Caco-2 (cell line): ENCODE measurements around the gene DAO. TPM values are rescaled to one million over a fixed set of nuclear protein-coding genes. Genes with fewer than 3 reads are reported as not detected.

Source experiments
- BruUV-seq: library from RNA; stranded (reverse); fragments of 400-500 nt; replicated peaks from 2 replicates; lab custom pipeline; 2021; lab: Mats Ljungman, UMichigan
- CTCF ChIA-PET: fragments of 300-600 bp; sonication (Branson Sonifier 250); formaldehyde crosslinking; loops from one replicate; lab custom pipeline; 2022; ENCODE audit warnings: antibody characterized with exemption; lab: Charles Lee
- POLR2A ChIA-PET: fragments of 300-600 bp; sonication (Branson Sonifier 250); formaldehyde crosslinking; loops from one replicate; lab custom pipeline; 2022; ENCODE audit warnings: antibody characterized with exemption; lab: Charles Lee
- DNase-seq, 2 experiments: peaks; one replicate each; pipeline versions ENCODE4 v3.0.0 to v3.0.0-alpha.2; 2020 to 2022
- H3K27me3 ChIP-seq: replicated peaks from 2 replicates; pipeline ENCODE4 v1.6.0; 2011; ENCODE audit warnings: low read length; ENCODE audit not compliant: control insufficient read depth, insufficient read depth
- H3K36me3 ChIP-seq: 2 replicates; pipeline ENCODE4 v1.5.1; 2011; ENCODE audit warnings: low read length; ENCODE audit not compliant: control insufficient read depth, insufficient read depth
- H3K4me1 ChIP-seq: fragments of 250-450 bp; sonication (Bioruptor Pico); 2 replicates; pipeline ENCODE4 v1.5.1; 2020; ENCODE audit warnings: mild to moderate bottlenecking
- H3K4me3 ChIP-seq: 2 replicates; pipeline ENCODE4 v1.5.1; 2011; ENCODE audit warnings: low read depth, mild to moderate bottlenecking, control low read depth, low read length
- H3K9me3 ChIP-seq: fragments of 250-450 bp; sonication (Bioruptor Pico); 2 replicates; pipeline ENCODE4 v1.5.1; 2020; ENCODE audit warnings: mild to moderate bottlenecking, moderate library complexity
- H3K27ac Mint-ChIP-seq: one replicate; pipeline ENCODE4 v1.8.0; 2022; ENCODE audit warnings: mixed read lengths; ENCODE audit not compliant: unreplicated experiment
- H3K27me3 Mint-ChIP-seq: one replicate; pipeline ENCODE4 v1.8.0; 2022; ENCODE audit warnings: mixed read lengths; ENCODE audit not compliant: insufficient read depth, unreplicated experiment
- H3K36me3 Mint-ChIP-seq: one replicate; pipeline ENCODE4 v1.8.0; 2022; ENCODE audit warnings: mild to moderate bottlenecking, mixed read lengths; ENCODE audit not compliant: insufficient read depth, unreplicated experiment
- H3K4me1 Mint-ChIP-seq: one replicate; pipeline ENCODE4 v1.8.0; 2022; ENCODE audit warnings: low read depth, mixed read lengths; ENCODE audit not compliant: unreplicated experiment
- H3K4me3 Mint-ChIP-seq: one replicate; pipeline ENCODE4 v1.8.0; 2022; ENCODE audit warnings: mild to moderate bottlenecking, moderate library complexity, mixed read lengths; ENCODE audit not compliant: unreplicated experiment
- H3K9me3 Mint-ChIP-seq: one replicate; pipeline ENCODE4 v1.8.0; 2022; ENCODE audit warnings: mixed read lengths; ENCODE audit not compliant: unreplicated experiment
- CTCF ChIP-seq, 2 experiments: fragments of 200-600 bp in 1 of 2; IDR thresholded peaks; 1 replicate in 1 of 2; 2 replicates in 1 of 2; pipeline versions ENCODE4 v1.5.1 to v1.8.0; 2011 to 2022; ENCODE audit warnings: antibody characterized with exemption in 1 of 2, control low read depth in 1 of 2, inconsistent platforms in 1 of 2, low read depth in 1 of 2, low read length in 1 of 2, mild to moderate bottlenecking in 1 of 2, moderate library complexity in 1 of 2; ENCODE audit not compliant: insufficient read depth in 1 of 2, severe bottlenecking in 1 of 2, unreplicated experiment in 1 of 2
- intact Hi-C: fragments of 100-400 bp; cut with micrococcal nuclease; formaldehyde crosslinking; loops from one replicate; pipeline ENCODE4 v1.10.0; 2022; ENCODE audit not compliant: unreplicated experiment
- total RNA-seq: library from RNA; stranded (reverse); gene quantifications from 2 replicates; pipeline ENCODE4 v1.2.3, GENCODE V29; 2022

Gene DAO
- total RNA-seq, 1 experiment from 2014 or later = not detected

- H3K36me3 ChIP-seq = no peaks in the 10 kb centered on the region
- TF ChIP-seq CTCF (IDR thresholded peaks at IDR 0.05; ENCODE audit: insufficient read depth in 1 of 2, low read depth in 1 of 2, low read length in 1 of 2, severe bottlenecking in 1 of 2, unreplicated experiment in 1 of 2) = no peak
- no peaks in the 10 kb centered on the region for H3K9me3 Mint-ChIP-seq
- peaks cover 50% of the 10 kb centered on the region for H3K36me3 Mint-ChIP-seq
- ChIA-PET POLR2A (no interaction called here), CTCF (no interaction called here)
- H3K27ac Mint-ChIP-seq = no peak overlapping the region
- H3K4me3 ChIP-seq = no peak overlapping the region
- no peaks in the 10 kb centered on the region for H3K27me3 ChIP-seq
- peaks cover 10% of the 10 kb centered on the region for H3K4me1 ChIP-seq
- no peaks in the 10 kb centered on the region for H3K9me3 ChIP-seq
- H3K4me1 Mint-ChIP-seq = peaks cover 29% of the 10 kb centered on the region
- BruUV-seq = no TSS peak
- intact Hi-C loops = no loop called here
- H3K27me3 Mint-ChIP-seq = no peaks in the 10 kb centered on the region
- no peak for DNase-seq
- H3K4me3 Mint-ChIP-seq = peak overlapping the region; percentile 87
Observed at GRCh38 chr12:108854451-108855283, 25.2 kb upstream of the DAO start.

- BruUV-seq = TSS peak; percentile 37
- Histone ChIP-seq H3K4me1 (peaks cover 10% of the 10 kb centered on the region), H3K27me3 (no peaks in the 10 kb centered on the region), H3K36me3 (no peaks in the 10 kb centered on the region), H3K9me3 (no peaks in the 10 kb centered on the region), H3K4me3 (peak overlapping the region; percentile 90)
- Mint-ChIP-seq H3K4me3 (peak overlapping the region; percentile 87), H3K27ac (peak overlapping the region; percentile 91), H3K4me1 (peaks cover 29% of the 10 kb centered on the region), H3K27me3 (no peaks in the 10 kb centered on the region), H3K9me3 (no peaks in the 10 kb centered on the region), H3K36me3 (peaks cover 50% of the 10 kb centered on the region)
- ChIA-PET POLR2A (no interaction called here), CTCF (no interaction called here)
- no peak for TF ChIP-seq CTCF (IDR thresholded peaks at IDR 0.05; ENCODE audit: insufficient read depth in 1 of 2, low read depth in 1 of 2, low read length in 1 of 2, severe bottlenecking in 1 of 2, unreplicated experiment in 1 of 2)
- intact Hi-C loops = loop anchor here (1.0 to 2.0 kb wide), 2 partner anchors 8 to 23 kb away; no protein-coding TSS in a partner anchor
- peak in 1 of 2 experiments; percentile 37 for DNase-seq
Observed at GRCh38 chr12:108855284-108856169, 24.4 kb upstream of the DAO start.

DNA sequence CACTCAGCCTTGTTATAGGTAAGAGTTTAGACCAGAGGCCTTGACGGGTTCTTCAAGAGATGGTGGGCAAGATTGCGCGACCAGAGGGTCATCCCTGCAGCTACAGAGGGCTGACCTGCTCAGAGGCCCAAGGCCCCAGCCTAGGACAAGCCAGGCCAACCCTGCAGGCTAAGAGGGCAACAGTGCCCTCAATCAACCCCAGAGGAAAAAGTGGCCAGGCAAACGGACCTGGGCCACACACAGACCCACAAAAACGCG is 23.8 kb upstream of the DAO start:
- BruUV-seq = no TSS peak
- no peaks in the 10 kb centered on the region for H3K36me3 ChIP-seq
- H3K9me3 ChIP-seq = no peaks in the 10 kb centered on the region
- POLR2A ChIA-PET = no interaction called here
- no peak for TF ChIP-seq CTCF (IDR thresholded peaks at IDR 0.05; ENCODE audit: insufficient read depth in 1 of 2, low read depth in 1 of 2, low read length in 1 of 2, severe bottlenecking in 1 of 2, unreplicated experiment in 1 of 2)
- Mint-ChIP-seq H3K4me3 (peak overlapping the region; percentile 87), H3K27me3 (no peaks in the 10 kb centered on the region), H3K27ac (peak overlapping the region; percentile 91), H3K36me3 (peaks cover 47% of the 10 kb centered on the region), H3K9me3 (no peaks in the 10 kb centered on the region), H3K4me1 (peaks cover 29% of the 10 kb centered on the region)
- intact Hi-C loops = loop anchor here (1.0 to 2.0 kb wide), 2 partner anchors 9 to 23 kb away; no protein-coding TSS in a partner anchor
- H3K4me1 ChIP-seq = peaks cover 10% of the 10 kb centered on the region
- CTCF ChIA-PET = no interaction called here
- H3K4me3 ChIP-seq = peak overlapping the region; percentile 90
- H3K27me3 ChIP-seq = no peaks in the 10 kb centered on the region
- peak in 1 of 2 experiments; percentile 15 for DNase-seq
